ENCODE results near the gene SOBP. TPM values are rescaled to one million over a fixed set of nuclear protein-coding genes. Genes with fewer than 3 reads are reported as not detected.
A peak's percentile ranks its signal among the peaks of the same experiment; 100 is the strongest.

The SOBP gene
- total RNA-seq, 1 experiment from 2014 or later, result 1.7 TPM

GRCh38 chr6:107699254-107699653 is 209.3 kb downstream of the SOBP start:
- no peak for DNase-seq
- Mint-ChIP-seq H3K9me3 (ENCODE audit: low read depth, unreplicated experiment) (no peaks in the 10 kb centered on the region), H3K4me1 (ENCODE audit: low read depth, unreplicated experiment) (no peaks in the 10 kb centered on the region), H3K4me3 (ENCODE audit: low read depth, unreplicated experiment) (no peak overlapping the region), H3K36me3 (ENCODE audit: insufficient read depth, unreplicated experiment) (no peaks in the 10 kb centered on the region), H3K27me3 (ENCODE audit: unreplicated experiment) (peaks cover under 1% of the 10 kb centered on the region), H3K27ac (ENCODE audit: unreplicated experiment) (no peak overlapping the region)
- intact Hi-C loops (cut with micrococcal nuclease; ENCODE audit: unreplicated experiment), result no loop called here
- CTCF ChIA-PET, result no interaction called here
- no peak for TF ChIP-seq CTCF (IDR thresholded peaks at IDR 0.05; ENCODE audit: unreplicated experiment)
- BruUV-seq (replicated peaks), result no TSS peak

- CTCF ChIA-PET, result no interaction called here
- H3K27ac Mint-ChIP-seq (ENCODE audit: unreplicated experiment), result no peak overlapping the region
- intact Hi-C loops (cut with micrococcal nuclease; ENCODE audit: unreplicated experiment), result no loop called here
Measured at GRCh38 chr6:107699697-107700325, 209.9 kb downstream of the SOBP start.

GRCh38 chr6:107703606-107704005 is 213.7 kb downstream of the SOBP start:
- no peak for TF ChIP-seq CTCF (IDR thresholded peaks at IDR 0.05; ENCODE audit: unreplicated experiment)
- peaks cover 44% of the 10 kb centered on the region for H3K27me3 Mint-ChIP-seq (ENCODE audit: unreplicated experiment)
- H3K27ac Mint-ChIP-seq (ENCODE audit: unreplicated experiment), result no peak overlapping the region
- no peaks in the 10 kb centered on the region for H3K9me3 Mint-ChIP-seq (ENCODE audit: low read depth, unreplicated experiment)
- no peaks in the 10 kb centered on the region for H3K36me3 Mint-ChIP-seq (ENCODE audit: insufficient read depth, unreplicated experiment)
- DNase-seq, result no peak
- CTCF ChIA-PET, result interaction anchor here (0.6 kb wide), 1 partner anchor 170 kb away, joined by 4 read pairs; no protein-coding TSS in a partner anchor
- H3K4me1 Mint-ChIP-seq (ENCODE audit: low read depth, unreplicated experiment), result no peaks in the 10 kb centered on the region
- no peak overlapping the region for H3K4me3 Mint-ChIP-seq (ENCODE audit: low read depth, unreplicated experiment)
- no TSS peak for BruUV-seq (replicated peaks)
- intact Hi-C loops (cut with micrococcal nuclease; ENCODE audit: unreplicated experiment), result no loop called here

More at GRCh38 chr6:107699697-107700325, 209.9 kb downstream of the SOBP start:
- no peak for DNase-seq
- Mint-ChIP-seq H3K4me1 (ENCODE audit: low read depth, unreplicated experiment) (no peaks in the 10 kb centered on the region), H3K27me3 (ENCODE audit: unreplicated experiment) (peaks cover 6% of the 10 kb centered on the region), H3K9me3 (ENCODE audit: low read depth, unreplicated experiment) (no peaks in the 10 kb centered on the region), H3K36me3 (ENCODE audit: insufficient read depth, unreplicated experiment) (no peaks in the 10 kb centered on the region), H3K4me3 (ENCODE audit: low read depth, unreplicated experiment) (no peak overlapping the region)
- no TSS peak for BruUV-seq (replicated peaks)
- TF ChIP-seq CTCF (IDR thresholded peaks at IDR 0.05; ENCODE audit: unreplicated experiment), result no peak

- no peaks in the 10 kb centered on the region for H3K36me3 Mint-ChIP-seq (ENCODE audit: insufficient read depth, unreplicated experiment)
- H3K4me1 Mint-ChIP-seq (ENCODE audit: low read depth, unreplicated experiment), result no peaks in the 10 kb centered on the region
- BruUV-seq (replicated peaks), result no TSS peak
- H3K27me3 Mint-ChIP-seq (ENCODE audit: unreplicated experiment), result peaks cover 52% of the 10 kb centered on the region
- no peak overlapping the region for H3K4me3 Mint-ChIP-seq (ENCODE audit: low read depth, unreplicated experiment)
- no peaks in the 10 kb centered on the region for H3K9me3 Mint-ChIP-seq (ENCODE audit: low read depth, unreplicated experiment)
- peak; percentile 27 for DNase-seq
- H3K27ac Mint-ChIP-seq (ENCODE audit: unreplicated experiment), result no peak overlapping the region
- TF ChIP-seq CTCF (IDR thresholded peaks at IDR 0.05; ENCODE audit: unreplicated experiment), result peak; percentile 84
- intact Hi-C loops (cut with micrococcal nuclease; ENCODE audit: unreplicated experiment), result no loop called here
- CTCF ChIA-PET, result no interaction called here
Measured at GRCh38 chr6:107704347-107705013, 214.6 kb downstream of the SOBP start.

Data from Calu3 (cell line).